ENCODE measurements around the gene KCNQ4. TPM values are rescaled to one million over a fixed set of nuclear protein-coding genes. Genes with fewer than 3 reads are reported as not detected.

Gene KCNQ4
- total RNA-seq, 2 donors from 2014 or later: 1.8 to 1.9 TPM

- no peaks in the 10 kb centered on the region for H3K9me3 ChIP-seq
- TF ChIP-seq CTCF (IDR thresholded peaks at IDR 0.05): no peak
- H3K9ac ChIP-seq (ENCODE audit: low read depth in 2 of 2, low read length in 2 of 2): no peak overlapping the region
- no peak overlapping the region for H3K4me3 ChIP-seq
- no peak for DNase-seq
- H3K27ac ChIP-seq: no peak overlapping the region
- no peaks in the 10 kb centered on the region for H3K4me1 ChIP-seq
- no peaks in the 10 kb centered on the region for H3K36me3 ChIP-seq
- H3K27me3 ChIP-seq: no peaks in the 10 kb centered on the region
- intact Hi-C loops (cut with DNase I): no loop called here
Observed at GRCh38 chr1:40876891-40877290, 93.3 kb downstream of the KCNQ4 start.

GRCh38 chr1:40877698-40878097 lies 94.1 kb downstream of the KCNQ4 start:
- Histone ChIP-seq H3K9me3 (no peaks in the 10 kb centered on the region), H3K27ac (peak overlapping the region; percentile 12)
- TF ChIP-seq CTCF (IDR thresholded peaks at IDR 0.05): no peak

GRCh38 chr1:40878906-40879305 lies 95.3 kb downstream of the KCNQ4 start:
- Histone ChIP-seq H3K4me3 (no peak overlapping the region), H3K9me3 (no peaks in the 10 kb centered on the region), H3K36me3 (no peaks in the 10 kb centered on the region), H3K27ac (no peak overlapping the region), H3K9ac (ENCODE audit: low read depth in 2 of 2, low read length in 2 of 2) (no peak overlapping the region), H3K27me3 (peaks cover 2% of the 10 kb centered on the region), H3K4me1 (no peaks in the 10 kb centered on the region)
- no peak for TF ChIP-seq CTCF (IDR thresholded peaks at IDR 0.05)
- DNase-seq: no peak
- intact Hi-C loops (cut with DNase I): no loop called here

More at GRCh38 chr1:40877698-40878097, 94.1 kb downstream of the KCNQ4 start:
- no peak overlapping the region for H3K4me3 ChIP-seq
- H3K4me1 ChIP-seq: no peaks in the 10 kb centered on the region
- no peaks in the 10 kb centered on the region for H3K36me3 ChIP-seq
- DNase-seq: peak; percentile 32
- H3K9ac ChIP-seq (ENCODE audit: low read depth in 2 of 2, low read length in 2 of 2): no peak overlapping the region
- intact Hi-C loops (cut with DNase I): no loop called here
- H3K27me3 ChIP-seq: no peaks in the 10 kb centered on the region

- Histone ChIP-seq H3K27ac (no peak overlapping the region), H3K4me1 (no peaks in the 10 kb centered on the region), H3K4me3 (no peak overlapping the region), H3K36me3 (no peaks in the 10 kb centered on the region), H3K27me3 (peaks cover 9% of the 10 kb centered on the region), H3K9ac (ENCODE audit: low read depth in 2 of 2, low read length in 2 of 2) (no peak overlapping the region), H3K9me3 (no peaks in the 10 kb centered on the region)
- intact Hi-C loops (cut with DNase I): no loop called here
- DNase-seq: no peak
- no peak for TF ChIP-seq CTCF (IDR thresholded peaks at IDR 0.05)
Observed at GRCh38 chr1:40879482-40880175, 96.0 kb downstream of the KCNQ4 start.

- Histone ChIP-seq H3K27ac (no peak overlapping the region), H3K4me1 (no peaks in the 10 kb centered on the region), H3K9ac (ENCODE audit: low read depth in 2 of 2, low read length in 2 of 2) (no peak overlapping the region), H3K36me3 (no peaks in the 10 kb centered on the region), H3K27me3 (peaks cover 14% of the 10 kb centered on the region), H3K4me3 (no peak overlapping the region), H3K9me3 (no peaks in the 10 kb centered on the region)
- no peak for TF ChIP-seq CTCF (IDR thresholded peaks at IDR 0.05)
- intact Hi-C loops (cut with DNase I): no loop called here
- DNase-seq: no peak
Observed at GRCh38 chr1:40880813-40881549, 97.4 kb downstream of the KCNQ4 start.

All from colonic mucosa (tissue), 4 donors.